Measurements from ENCODE around the gene NOS1AP. TPM values are rescaled to one million over a fixed set of nuclear protein-coding genes. Genes with fewer than 3 reads are reported as not detected.

The NOS1AP gene
- total RNA-seq, 1 donor from 2014 or later, result 0.79 TPM

GRCh38 chr1:162358928-162359327 is 289.4 kb downstream of the NOS1AP start:
- no peak for DNase-seq (ENCODE audit: low read depth)
- H3K27me3 ChIP-seq (ENCODE audit: control insufficient read depth, insufficient read depth, low read length), result no peaks in the 10 kb centered on the region
- no peak overlapping the region for H3K4me3 ChIP-seq (ENCODE audit: low read depth, low read length)
- H3K36me3 ChIP-seq (ENCODE audit: control insufficient read depth, insufficient read depth, low read length), result no peaks in the 10 kb centered on the region
- no peak for TF ChIP-seq CTCF (IDR thresholded peaks at IDR 0.05; ENCODE audit: insufficient read depth, low read length, poor library complexity, severe bottlenecking)

DNA sequence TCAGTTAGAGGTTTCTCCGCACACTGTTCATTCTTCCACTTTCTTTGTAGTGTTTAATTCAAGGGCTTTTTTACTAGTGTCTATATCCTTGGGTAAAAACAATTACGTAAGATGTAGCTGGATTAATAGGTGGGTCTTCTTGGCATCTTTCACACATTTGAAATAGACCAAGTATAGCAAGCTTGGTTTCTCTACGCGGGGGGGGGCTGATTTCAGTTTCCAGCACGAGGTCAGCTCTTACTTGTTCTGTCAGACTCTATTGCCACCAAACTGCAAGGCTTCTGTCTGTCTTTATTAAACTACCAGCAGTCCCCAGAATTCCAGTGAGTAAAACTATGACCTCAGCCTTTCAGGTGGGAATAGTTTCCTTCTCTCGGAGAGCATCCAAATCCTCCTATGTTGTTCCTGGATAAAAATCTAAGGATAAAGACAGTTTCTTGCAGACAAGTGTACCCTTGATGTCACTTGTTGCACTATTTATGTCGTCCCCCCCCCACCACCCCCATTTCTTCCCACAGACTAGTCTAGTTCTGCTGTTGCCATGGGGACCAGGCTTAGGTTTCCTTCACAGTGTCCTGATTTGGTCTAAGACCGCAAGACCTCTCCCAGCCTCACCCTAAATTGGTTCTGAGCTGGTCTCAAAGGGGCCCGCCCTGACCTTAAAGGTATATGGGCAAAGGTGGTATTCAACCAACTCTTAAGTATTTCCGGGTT is 290.2 kb downstream of the NOS1AP start:
- no peak overlapping the region for H3K4me3 ChIP-seq (ENCODE audit: low read depth, low read length)
- H3K36me3 ChIP-seq (ENCODE audit: control insufficient read depth, insufficient read depth, low read length), result no peaks in the 10 kb centered on the region
- no peak for TF ChIP-seq CTCF (IDR thresholded peaks at IDR 0.05; ENCODE audit: insufficient read depth, low read length, poor library complexity, severe bottlenecking)

DNA sequence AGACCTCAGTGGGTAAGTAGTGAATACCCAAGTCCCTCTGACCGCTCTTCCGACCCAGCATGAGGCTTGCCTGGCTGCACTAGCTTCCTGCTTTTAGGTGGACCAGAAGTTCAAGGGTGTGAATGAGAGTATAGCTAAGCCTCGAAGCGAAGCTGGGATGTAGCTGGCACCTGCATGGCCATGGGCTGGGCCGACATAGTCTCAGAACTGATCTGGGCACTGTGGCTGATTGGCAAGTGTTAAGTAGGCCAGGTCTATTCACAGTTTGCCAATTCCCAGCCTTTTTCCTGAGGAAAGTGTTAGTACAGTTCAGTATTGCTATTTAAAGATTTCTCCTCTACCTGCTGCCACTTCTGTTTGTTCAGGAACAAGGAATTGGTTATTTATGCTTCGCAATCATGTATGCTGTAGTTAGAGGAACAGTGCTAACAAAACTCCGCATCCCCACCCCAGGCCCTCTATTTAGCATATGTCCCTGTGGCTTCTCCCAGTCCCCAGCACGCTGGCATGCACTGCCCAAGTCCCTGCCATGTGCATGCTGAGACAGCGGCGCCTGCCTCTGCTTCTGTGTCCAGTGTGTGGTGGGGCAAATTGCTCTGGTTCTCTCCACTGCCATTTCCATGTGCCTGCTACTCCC is 290.9 kb downstream of the NOS1AP start:
- no peaks in the 10 kb centered on the region for H3K27me3 ChIP-seq (ENCODE audit: control insufficient read depth, insufficient read depth, low read length)
- no peak for TF ChIP-seq CTCF (IDR thresholded peaks at IDR 0.05; ENCODE audit: insufficient read depth, low read length, poor library complexity, severe bottlenecking)
- no peaks in the 10 kb centered on the region for H3K36me3 ChIP-seq (ENCODE audit: control insufficient read depth, insufficient read depth, low read length)
- DNase-seq (ENCODE audit: low read depth), result no peak
- no peak overlapping the region for H3K4me3 ChIP-seq (ENCODE audit: low read depth, low read length)

More for the DNA sequence above, 290.2 kb downstream of the NOS1AP start:
- no peak for DNase-seq (ENCODE audit: low read depth)
- H3K27me3 ChIP-seq (ENCODE audit: control insufficient read depth, insufficient read depth, low read length), result no peaks in the 10 kb centered on the region

GRCh38 chr1:162360874-162361260 is 291.4 kb downstream of the NOS1AP start:
- DNase-seq (ENCODE audit: low read depth), result no peak
- H3K4me3 ChIP-seq (ENCODE audit: low read depth, low read length), result no peak overlapping the region
- TF ChIP-seq CTCF (IDR thresholded peaks at IDR 0.05; ENCODE audit: insufficient read depth, low read length, poor library complexity, severe bottlenecking), result no peak
- H3K27me3 ChIP-seq (ENCODE audit: control insufficient read depth, insufficient read depth, low read length), result no peaks in the 10 kb centered on the region
- no peaks in the 10 kb centered on the region for H3K36me3 ChIP-seq (ENCODE audit: control insufficient read depth, insufficient read depth, low read length)

DNA sequence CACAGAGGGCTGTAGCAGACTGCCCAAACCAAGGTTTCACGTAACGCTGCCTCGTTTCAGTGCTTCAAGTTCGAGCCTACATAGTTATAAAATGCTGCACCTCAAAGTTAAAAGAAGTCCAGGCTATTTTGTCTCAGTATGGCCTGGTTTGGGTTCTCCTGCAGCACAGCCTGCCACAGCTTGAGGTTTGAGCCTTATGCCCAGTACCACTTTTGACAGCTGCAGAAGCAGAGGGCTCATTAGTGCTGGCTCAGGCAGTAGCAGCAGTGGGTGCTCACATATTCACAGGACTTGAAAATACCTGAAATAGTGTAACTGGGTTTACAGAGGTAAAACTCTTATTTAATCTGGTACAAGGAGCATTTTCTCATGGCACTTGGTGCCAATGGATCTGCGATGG is 291.9 kb downstream of the NOS1AP start:
- no peaks in the 10 kb centered on the region for H3K36me3 ChIP-seq (ENCODE audit: control insufficient read depth, insufficient read depth, low read length)
- no peak for TF ChIP-seq CTCF (IDR thresholded peaks at IDR 0.05; ENCODE audit: insufficient read depth, low read length, poor library complexity, severe bottlenecking)

More for the DNA sequence above, 291.9 kb downstream of the NOS1AP start:
- H3K27me3 ChIP-seq (ENCODE audit: control insufficient read depth, insufficient read depth, low read length), result no peaks in the 10 kb centered on the region
- DNase-seq (ENCODE audit: low read depth), result no peak
- no peak overlapping the region for H3K4me3 ChIP-seq (ENCODE audit: low read depth, low read length)

Data from kidney epithelial cell (primary cell).